SK-N-SH treated with all-trans-retinoic acid at 6 μM for 48 hours (cell line): Measurements from ENCODE around the gene CHST11.

Source experiments
- ARNTL ChIP-seq: fragments of 450-650 bp; formaldehyde crosslinking; IDR thresholded peaks from 2 replicates; pipeline ENCODE4 v1.5.0; 2020; ENCODE audit warnings: low read depth, mild to moderate bottlenecking, moderate library complexity, borderline replicate concordance
- BACH2 ChIP-seq: fragments of 250-450 bp; sonication (Bioruptor Pico); IDR thresholded peaks from 2 replicates; pipeline ENCODE4 v1.9.0; 2021; ENCODE audit warnings: mild to moderate bottlenecking, borderline replicate concordance
- CREB5 ChIP-seq: fragments of 250-450 bp; sonication (Bioruptor Pico); IDR thresholded peaks from 2 replicates; pipeline ENCODE4 v1.5.1; 2020; ENCODE audit warnings: low read depth, mild to moderate bottlenecking, moderate library complexity
- ESRRG ChIP-seq: fragments of 250-450 bp; sonication (Bioruptor Pico); IDR thresholded peaks from 2 replicates; pipeline ENCODE4 v1.6.1; 2021; ENCODE audit warnings: mild to moderate bottlenecking
- GLIS3 ChIP-seq: fragments of 250-450 bp; sonication (Bioruptor Pico); IDR thresholded peaks from 2 replicates; pipeline ENCODE4 v1.5.0; 2020; ENCODE audit warnings: mild to moderate bottlenecking, moderate library complexity
- ISL1 ChIP-seq: fragments of 250-450 bp; sonication (Bioruptor Pico); IDR thresholded peaks from 2 replicates; pipeline ENCODE4 v2.1.2; 2022; ENCODE audit warnings: mild to moderate bottlenecking, moderate library complexity
- PATZ1 ChIP-seq: fragments of 250-450 bp; sonication (Bioruptor Pico); IDR thresholded peaks from 2 replicates; pipeline ENCODE4 v1.8.0; 2020; ENCODE audit warnings: mild to moderate bottlenecking, moderate library complexity, borderline replicate concordance
- POU6F1 ChIP-seq: fragments of 250-450 bp; sonication (Bioruptor Pico); IDR thresholded peaks from 2 replicates; pipeline ENCODE4 v1.8.0; 2021; ENCODE audit warnings: low read depth, mild to moderate bottlenecking, moderate library complexity, borderline replicate concordance
- RARB ChIP-seq: fragments of 250-450 bp; sonication (Bioruptor Pico); IDR thresholded peaks from 2 replicates; pipeline ENCODE4 v1.8.0; 2021; ENCODE audit warnings: mild to moderate bottlenecking, moderate library complexity
- SNAI2 ChIP-seq: fragments of 250-450 bp; sonication (Bioruptor Pico); IDR thresholded peaks from 2 replicates; pipeline ENCODE4 v1.5.0; 2020; ENCODE audit warnings: mild to moderate bottlenecking, moderate library complexity
- ZFP3 ChIP-seq: fragments of 250-450 bp; sonication (Bioruptor Pico); IDR thresholded peaks from 2 replicates; pipeline ENCODE4 v1.5.0; 2020; ENCODE audit warnings: mild to moderate bottlenecking, moderate library complexity
- ZFP30 ChIP-seq: fragments of 450-650 bp; formaldehyde crosslinking; IDR thresholded peaks from 2 replicates; pipeline ENCODE4 v1.5.0; 2022; ENCODE audit warnings: mild to moderate bottlenecking, moderate library complexity
- ZNF70 ChIP-seq: fragments of 450-650 bp; formaldehyde crosslinking; IDR thresholded peaks from 2 replicates; pipeline ENCODE4 v1.5.0; 2020; ENCODE audit warnings: mild to moderate bottlenecking, moderate library complexity
- TF ChIP-seq, protein P1 (sequence below): fragments of 250-450 bp; sonication (Bioruptor Pico); IDR thresholded peaks from 2 replicates; pipeline ENCODE4 v1.5.0; 2020; ENCODE audit warnings: mild to moderate bottlenecking, moderate library complexity

DNA sequence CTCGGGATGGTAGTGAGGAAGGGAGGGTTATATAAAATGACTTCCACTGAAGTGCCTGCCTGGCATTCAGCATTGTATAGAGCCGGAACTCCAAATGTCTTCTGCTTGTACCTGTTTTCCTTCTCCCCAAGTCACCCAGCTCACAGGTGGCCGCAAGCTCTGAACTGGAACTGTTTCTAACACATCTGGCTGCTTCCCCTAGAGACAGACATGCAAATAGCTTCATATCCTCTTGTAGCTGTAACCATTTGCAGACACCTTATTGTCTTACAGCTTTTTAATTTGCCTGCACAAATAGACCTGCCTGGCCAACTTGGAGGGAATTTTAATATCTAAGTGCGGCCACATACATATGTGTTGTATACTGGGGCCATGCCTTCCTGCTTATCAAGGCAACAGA, 126.0 kb downstream of the CHST11 start:
- TF ChIP-seq ARNTL (CRISPR knock-in tag) (no peak), PATZ1 (CRISPR knock-in tag) (no peak), ZNF70 (CRISPR knock-in tag) (no peak), GLIS3 (CRISPR knock-in tag) (no peak), ZFP3 (no peak), CREB5 (CRISPR knock-in tag) (no peak), ESRRG (CRISPR knock-in tag) (no peak), POU6F1 (CRISPR knock-in tag) (no peak), BACH2 (CRISPR knock-in tag) (no peak), ZFP30 (CRISPR knock-in tag) (no peak), RARB (CRISPR knock-in tag) (no peak), SNAI2 (CRISPR knock-in tag) (no peak), ISL1 (CRISPR knock-in tag) (no peak)
- TF ChIP-seq, protein P1, sequence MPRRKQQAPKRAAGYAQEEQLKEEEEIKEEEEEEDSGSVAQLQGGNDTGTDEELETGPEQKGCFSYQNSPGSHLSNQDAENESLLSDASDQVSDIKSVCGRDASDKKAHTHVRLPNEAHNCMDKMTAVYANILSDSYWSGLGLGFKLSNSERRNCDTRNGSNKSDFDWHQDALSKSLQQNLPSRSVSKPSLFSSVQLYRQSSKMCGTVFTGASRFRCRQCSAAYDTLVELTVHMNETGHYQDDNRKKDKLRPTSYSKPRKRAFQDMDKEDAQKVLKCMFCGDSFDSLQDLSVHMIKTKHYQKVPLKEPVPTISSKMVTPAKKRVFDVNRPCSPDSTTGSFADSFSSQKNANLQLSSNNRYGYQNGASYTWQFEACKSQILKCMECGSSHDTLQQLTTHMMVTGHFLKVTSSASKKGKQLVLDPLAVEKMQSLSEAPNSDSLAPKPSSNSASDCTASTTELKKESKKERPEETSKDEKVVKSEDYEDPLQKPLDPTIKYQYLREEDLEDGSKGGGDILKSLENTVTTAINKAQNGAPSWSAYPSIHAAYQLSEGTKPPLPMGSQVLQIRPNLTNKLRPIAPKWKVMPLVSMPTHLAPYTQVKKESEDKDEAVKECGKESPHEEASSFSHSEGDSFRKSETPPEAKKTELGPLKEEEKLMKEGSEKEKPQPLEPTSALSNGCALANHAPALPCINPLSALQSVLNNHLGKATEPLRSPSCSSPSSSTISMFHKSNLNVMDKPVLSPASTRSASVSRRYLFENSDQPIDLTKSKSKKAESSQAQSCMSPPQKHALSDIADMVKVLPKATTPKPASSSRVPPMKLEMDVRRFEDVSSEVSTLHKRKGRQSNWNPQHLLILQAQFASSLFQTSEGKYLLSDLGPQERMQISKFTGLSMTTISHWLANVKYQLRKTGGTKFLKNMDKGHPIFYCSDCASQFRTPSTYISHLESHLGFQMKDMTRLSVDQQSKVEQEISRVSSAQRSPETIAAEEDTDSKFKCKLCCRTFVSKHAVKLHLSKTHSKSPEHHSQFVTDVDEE (CRISPR knock-in tag), result no peak
